HepG2 (cell line): Measurements from ENCODE around the gene SLC13A3. TPM values are rescaled to one million over a fixed set of nuclear protein-coding genes. Genes with fewer than 3 reads are reported as not detected.

Experiments used
- AKAP8 ChIP-seq: sonication (generic); formaldehyde crosslinking; IDR thresholded peaks from 2 replicates; pipeline ENCODE4 v1.5.1; 2020; ENCODE audit warnings: mild to moderate bottlenecking, missing genetic modification reagents
- ATF7-NPFF ChIP-seq: sonication (generic); formaldehyde crosslinking; IDR thresholded peaks from 2 replicates; pipeline ENCODE4 v1.8.1; 2023; ENCODE audit warnings: mild to moderate bottlenecking, low read depth, missing genetic modification reagents, moderate library complexity
- CEBPB ChIP-seq: IDR thresholded peaks from 2 replicates; pipeline ENCODE4 v1.6.1; 2011; ENCODE audit warnings: low read depth, low read length, improper control_type of control experiment, borderline replicate concordance
- E2F5 ChIP-seq: sonication (generic); formaldehyde crosslinking; conservative IDR thresholded peaks from 2 replicates; pipeline ENCODE4 v1.4.0; 2020; ENCODE audit warnings: missing genetic modification reagents
- EED ChIP-seq: sonication (generic); formaldehyde crosslinking; IDR thresholded peaks from 2 replicates; pipeline ENCODE4 v1.5.0; 2020; ENCODE audit warnings: mild to moderate bottlenecking, missing genetic modification reagents
- ERF ChIP-seq: IDR thresholded peaks from 2 replicates; pipeline ENCODE4 v1.6.1; 2018; ENCODE audit warnings: missing biosample characterization, missing genetic modification reagents
- ETV6 ChIP-seq: sonication (generic); formaldehyde crosslinking; conservative IDR thresholded peaks from 2 replicates; pipeline ENCODE4 v1.4.0; 2020; ENCODE audit warnings: missing genetic modification reagents
- GATAD2A ChIP-seq: IDR thresholded peaks from 2 replicates; pipeline ENCODE4 v1.6.1; 2016
- KMT2B ChIP-seq: IDR thresholded peaks from 2 replicates; pipeline ENCODE4 v1.6.1; 2016; ENCODE audit warnings: missing genetic modification reagents, missing compliant biosample characterization
- MNT ChIP-seq: fragments of 450-650 bp; IDR thresholded peaks from 2 replicates; pipeline ENCODE4 v1.6.1; 2016
- PHF5A ChIP-seq: IDR thresholded peaks from one replicate; pipeline ENCODE4 v1.6.1; 2018; ENCODE audit warnings: low read depth, missing genetic modification reagents; ENCODE audit not compliant: unreplicated experiment
- RFX5 ChIP-seq: IDR thresholded peaks from 2 replicates; pipeline ENCODE4 v1.6.1; 2011; ENCODE audit warnings: low read depth, low read length, improper control_type of control experiment
- TFDP2 ChIP-seq: sonication (generic); formaldehyde crosslinking; IDR thresholded peaks from 2 replicates; pipeline ENCODE4 v1.4.0; 2020; ENCODE audit warnings: missing genetic modification reagents
- TP53 ChIP-seq: sonication (generic); formaldehyde crosslinking; conservative IDR thresholded peaks from 2 replicates; pipeline ENCODE4 v1.4.0; 2020; ENCODE audit warnings: missing genetic modification reagents
- TSC22D2 ChIP-seq: sonication (generic); formaldehyde crosslinking; IDR thresholded peaks from 2 replicates; pipeline ENCODE4 v1.5.1; 2020; ENCODE audit warnings: missing genetic modification reagents, mild to moderate bottlenecking, borderline replicate concordance
- ZBTB3 ChIP-seq: sonication (generic); formaldehyde crosslinking; IDR thresholded peaks from 2 replicates; pipeline ENCODE4 v1.4.0; 2020; ENCODE audit warnings: low read depth, mild to moderate bottlenecking, moderate library complexity, missing genetic modification reagents, borderline replicate concordance
- ZBTB44 ChIP-seq: sonication (generic); formaldehyde crosslinking; IDR thresholded peaks from 2 replicates; pipeline ENCODE4 v1.4.0; 2020; ENCODE audit warnings: missing genetic modification reagents
- ZC3H13 ChIP-seq: sonication (generic); formaldehyde crosslinking; IDR thresholded peaks from 2 replicates; pipeline ENCODE4 v1.8.1; 2023; ENCODE audit warnings: mild to moderate bottlenecking, missing genetic modification reagents, moderate library complexity
- ZFP1 ChIP-seq: IDR thresholded peaks from 2 replicates; pipeline ENCODE4 v1.6.1; 2016
- ZNF121 ChIP-seq: sonication (generic); formaldehyde crosslinking; IDR thresholded peaks from 2 replicates; pipeline ENCODE4 v1.5.0; 2020; ENCODE audit warnings: mild to moderate bottlenecking, missing genetic modification reagents
- ZNF562 ChIP-seq: sonication (generic); formaldehyde crosslinking; IDR thresholded peaks from 2 replicates; pipeline ENCODE4 v1.8.0; 2022; ENCODE audit warnings: missing genetic modification reagents, borderline replicate concordance
- ZNF607 ChIP-seq: sonication (generic); formaldehyde crosslinking; IDR thresholded peaks from 2 replicates; pipeline ENCODE4 v1.5.1; 2020; ENCODE audit warnings: missing genetic modification reagents, mild to moderate bottlenecking, borderline replicate concordance
- ZNF878 ChIP-seq: sonication (generic); formaldehyde crosslinking; IDR thresholded peaks from 2 replicates; pipeline ENCODE4 v1.8.1; 2023; ENCODE audit warnings: mild to moderate bottlenecking, missing genetic modification reagents, moderate library complexity
- polyA plus RNA-seq, 8 experiments: library from polyadenylated mRNA; depleted of rRNA in 3 of 8; stranded (reverse) in 7 of 8; unstranded in 1 of 8; fragments of >200 nt; fragmentation: Illumina TruSeq in 4 of 8; extraction: Trizol in 4 of 8; gene quantifications; 2 replicates each; pipeline versions ENCODE4 v1.2.1 to v1.2.3, GENCODE V29; 2011 to 2016; ENCODE audit warnings: low read depth in 4 of 8, missing spikeins in 1 of 8, mixed read lengths in 1 of 8; ENCODE audit not compliant: insufficient read depth in 1 of 8
- total RNA-seq, 5 experiments: library from RNA; depleted of rRNA; stranded (reverse); fragments of >200 nt; fragmentation: Illumina TruSeq; extraction: Trizol; gene quantifications; 2 replicates each; pipeline ENCODE4 v1.2.3, GENCODE V29; 2016; ENCODE audit warnings: low read depth in 1 of 5
- TF ChIP-seq, protein P1 (sequence below): sonication (generic); formaldehyde crosslinking; IDR thresholded peaks from 2 replicates; pipeline ENCODE4 v1.5.1; 2020; ENCODE audit warnings: missing genetic modification reagents, mild to moderate bottlenecking, borderline replicate concordance

The SLC13A3 gene
- total and polyA plus RNA-seq, 2 of the 13 experiments (the other 11 are each of a cell fraction or from before 2014, with no cell fraction given) = 66.5 to 76.0 TPM

- TF ChIP-seq, protein P1, sequence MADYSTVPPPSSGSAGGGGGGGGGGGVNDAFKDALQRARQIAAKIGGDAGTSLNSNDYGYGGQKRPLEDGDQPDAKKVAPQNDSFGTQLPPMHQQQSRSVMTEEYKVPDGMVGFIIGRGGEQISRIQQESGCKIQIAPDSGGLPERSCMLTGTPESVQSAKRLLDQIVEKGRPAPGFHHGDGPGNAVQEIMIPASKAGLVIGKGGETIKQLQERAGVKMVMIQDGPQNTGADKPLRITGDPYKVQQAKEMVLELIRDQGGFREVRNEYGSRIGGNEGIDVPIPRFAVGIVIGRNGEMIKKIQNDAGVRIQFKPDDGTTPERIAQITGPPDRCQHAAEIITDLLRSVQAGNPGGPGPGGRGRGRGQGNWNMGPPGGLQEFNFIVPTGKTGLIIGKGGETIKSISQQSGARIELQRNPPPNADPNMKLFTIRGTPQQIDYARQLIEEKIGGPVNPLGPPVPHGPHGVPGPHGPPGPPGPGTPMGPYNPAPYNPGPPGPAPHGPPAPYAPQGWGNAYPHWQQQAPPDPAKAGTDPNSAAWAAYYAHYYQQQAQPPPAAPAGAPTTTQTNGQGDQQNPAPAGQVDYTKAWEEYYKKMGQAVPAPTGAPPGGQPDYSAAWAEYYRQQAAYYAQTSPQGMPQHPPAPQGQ (CRISPR knock-in tag) = no peak
- TF ChIP-seq ZC3H13 (CRISPR knock-in tag) = no peak
- TF ChIP-seq KMT2B (CRISPR knock-in tag) = no peak
- TF ChIP-seq TP53 (CRISPR knock-in tag) = no peak
- TF ChIP-seq ATF7-NPFF = no peak
- TF ChIP-seq ZNF562 (CRISPR knock-in tag) = no peak
- no peak for TF ChIP-seq E2F5 (CRISPR knock-in tag)
- no peak for TF ChIP-seq GATAD2A (CRISPR knock-in tag)
- no peak for TF ChIP-seq ZNF878 (CRISPR knock-in tag)
- no peak for TF ChIP-seq ETV6 (CRISPR knock-in tag)
- 0 out of 2 replicates have a peak, but pooled peaks have one; percentile 26 for TF ChIP-seq MNT
- no peak for TF ChIP-seq ZFP1 (CRISPR knock-in tag)
- no peak for TF ChIP-seq ERF (CRISPR knock-in tag)
- no peak for TF ChIP-seq ZNF121 (CRISPR knock-in tag)
- TF ChIP-seq ZNF607 (CRISPR knock-in tag) = no peak
- TF ChIP-seq RFX5 = no peak
- TF ChIP-seq ZBTB3 (CRISPR knock-in tag) = no peak
- no peak for TF ChIP-seq TFDP2 (CRISPR knock-in tag)
- no peak for TF ChIP-seq ZBTB44
- TF ChIP-seq EED (CRISPR knock-in tag) = no peak
- no peak for TF ChIP-seq CEBPB
- no peak for TF ChIP-seq PHF5A (CRISPR knock-in tag)
- no peak for TF ChIP-seq TSC22D2 (CRISPR knock-in tag)
- no peak for TF ChIP-seq AKAP8 (CRISPR knock-in tag)
Measured at GRCh38 chr20:46648903-46649649, 2.2 kb downstream of the SLC13A3 start (continued).
